BJ (cell line): ENCODE data around the gene PREP. TPM values are rescaled to one million over a fixed set of nuclear protein-coding genes. Genes with fewer than 3 reads are reported as not detected.

Experiments used
- CTCF ChIA-PET: fragments of 350-600 bp; formaldehyde crosslinking; extraction: SDS; loops from one replicate; lab custom pipeline; 2021; ENCODE audit warnings: antibody characterized with exemption, inconsistent platforms; lab: Yijun Ruan, JAX
- POLR2A ChIA-PET: fragments of 300-600 bp; sonication (Branson Sonifier 250); formaldehyde crosslinking; extraction: SDS; loops from one replicate; lab custom pipeline; 2021; ENCODE audit warnings: antibody characterized with exemption; lab: Charles Lee
- DNase-seq: peaks from one replicate; pipeline ENCODE4 v3.0.0-alpha.2; 2011; ENCODE audit warnings: low read depth
- H3K27me3 ChIP-seq: 2 replicates; pipeline ENCODE4 v1.6.0; 2011; ENCODE audit warnings: low read length; ENCODE audit not compliant: control insufficient read depth, insufficient read depth
- H3K36me3 ChIP-seq: 2 replicates; pipeline ENCODE4 v1.5.1; 2011; ENCODE audit warnings: low read length; ENCODE audit not compliant: control insufficient read depth, insufficient read depth
- H3K4me3 ChIP-seq: 2 replicates; pipeline ENCODE4 v1.5.1; 2011; ENCODE audit warnings: low read depth, mild to moderate bottlenecking, control low read depth, low read length
- polyA plus RNA-seq: library from polyadenylated mRNA; depleted of rRNA; stranded (reverse); fragments of >200 nt; gene quantifications from 2 replicates; pipeline ENCODE4 v1.2.3, GENCODE V29; 2011
- TF ChIP-seq, protein P1 (sequence below): IDR thresholded peaks from 2 replicates; pipeline ENCODE4 v1.5.1; 2011; ENCODE audit warnings: low read depth, mild to moderate bottlenecking, control low read depth, inconsistent platforms, low read length, moderate library complexity; ENCODE audit not compliant: insufficient read depth

Gene PREP
- polyA plus RNA-seq, 1 experiment, result 10.8 TPM

DNA sequence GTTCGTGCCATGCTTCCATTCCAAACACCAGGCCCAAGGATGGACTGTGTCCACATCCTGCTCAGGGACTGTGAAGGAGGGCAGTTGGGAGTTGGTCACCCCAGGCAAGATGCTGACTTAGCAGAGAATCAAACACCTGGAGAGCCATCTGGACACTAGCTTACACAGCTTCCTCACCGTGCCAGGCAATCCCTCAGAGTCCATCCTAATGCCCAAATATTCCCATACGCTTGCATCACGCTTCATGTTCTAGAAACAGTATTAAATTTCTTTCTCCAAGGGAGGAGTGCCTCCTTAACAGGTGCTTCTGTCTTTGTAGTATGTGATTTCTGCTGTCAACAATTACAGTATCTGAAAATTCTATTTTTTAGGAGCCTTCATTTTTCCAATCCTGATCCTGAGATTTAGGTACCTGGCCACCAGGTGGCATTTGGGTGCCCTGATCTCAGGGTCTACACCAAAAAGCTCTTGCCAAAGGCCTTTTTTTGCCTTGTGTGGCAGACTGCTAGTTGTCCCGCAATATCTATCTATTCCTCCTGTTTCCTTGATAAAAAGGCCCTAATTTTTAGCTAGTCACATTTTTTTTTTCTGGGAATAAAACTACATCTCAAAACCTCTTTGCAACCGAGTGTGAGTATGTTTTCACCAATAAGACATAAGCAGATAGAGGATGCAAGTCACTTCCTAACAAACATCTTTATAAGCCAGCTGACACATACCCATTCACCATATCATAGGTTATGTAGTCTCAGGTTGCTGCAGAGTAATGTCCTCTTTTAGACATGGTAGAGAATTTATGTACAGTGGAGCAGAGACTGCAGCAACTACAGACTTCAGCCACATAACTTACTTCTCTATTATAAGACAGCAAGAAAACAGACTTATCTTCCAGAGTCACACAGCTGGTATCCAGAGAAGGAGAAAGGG lies 85.0 kb downstream of the PREP start:
- ChIA-PET CTCF (interaction anchor here (0.7 to 1.3 kb wide), 6 partner anchors 8 to 372 kb away, joined by 3 to 5 read pairs (median 3); no protein-coding TSS in a partner anchor), POLR2A (no interaction called here)
- TF ChIP-seq, protein P1, sequence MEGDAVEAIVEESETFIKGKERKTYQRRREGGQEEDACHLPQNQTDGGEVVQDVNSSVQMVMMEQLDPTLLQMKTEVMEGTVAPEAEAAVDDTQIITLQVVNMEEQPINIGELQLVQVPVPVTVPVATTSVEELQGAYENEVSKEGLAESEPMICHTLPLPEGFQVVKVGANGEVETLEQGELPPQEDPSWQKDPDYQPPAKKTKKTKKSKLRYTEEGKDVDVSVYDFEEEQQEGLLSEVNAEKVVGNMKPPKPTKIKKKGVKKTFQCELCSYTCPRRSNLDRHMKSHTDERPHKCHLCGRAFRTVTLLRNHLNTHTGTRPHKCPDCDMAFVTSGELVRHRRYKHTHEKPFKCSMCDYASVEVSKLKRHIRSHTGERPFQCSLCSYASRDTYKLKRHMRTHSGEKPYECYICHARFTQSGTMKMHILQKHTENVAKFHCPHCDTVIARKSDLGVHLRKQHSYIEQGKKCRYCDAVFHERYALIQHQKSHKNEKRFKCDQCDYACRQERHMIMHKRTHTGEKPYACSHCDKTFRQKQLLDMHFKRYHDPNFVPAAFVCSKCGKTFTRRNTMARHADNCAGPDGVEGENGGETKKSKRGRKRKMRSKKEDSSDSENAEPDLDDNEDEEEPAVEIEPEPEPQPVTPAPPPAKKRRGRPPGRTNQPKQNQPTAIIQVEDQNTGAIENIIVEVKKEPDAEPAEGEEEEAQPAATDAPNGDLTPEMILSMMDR, result peak; percentile 28
- no peak overlapping the region for H3K4me3 ChIP-seq
- no peaks in the 10 kb centered on the region for H3K27me3 ChIP-seq
- H3K36me3 ChIP-seq, result no peaks in the 10 kb centered on the region
- no peak for DNase-seq

DNA sequence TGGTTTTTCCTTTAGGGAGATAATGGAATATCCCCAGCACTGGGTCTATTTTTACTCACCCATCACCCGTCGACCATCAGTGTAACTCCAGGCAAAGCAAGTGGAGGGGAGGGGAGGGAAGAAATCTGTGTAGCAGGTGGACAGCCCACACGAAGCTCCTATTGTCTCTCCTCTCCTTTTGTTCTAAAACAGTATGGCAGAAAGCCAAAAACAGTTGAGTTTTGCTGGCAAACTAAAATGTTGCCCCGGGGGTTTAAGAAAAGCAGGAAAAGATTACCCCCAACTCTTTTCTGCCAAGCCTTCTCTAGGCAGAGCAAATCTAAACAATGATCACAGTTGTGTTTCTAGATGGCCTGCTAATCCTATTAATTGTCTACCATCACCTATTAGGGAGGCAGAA lies 89.7 kb downstream of the PREP start:
- H3K27me3 ChIP-seq, result no peaks in the 10 kb centered on the region
- TF ChIP-seq, protein P1, result no peak
- DNase-seq, result no peak
- H3K36me3 ChIP-seq, result no peaks in the 10 kb centered on the region
- ChIA-PET POLR2A (no interaction called here), CTCF (interaction anchor here (0.6 kb wide), 1 partner anchor 10 kb away, joined by 4 read pairs; no protein-coding TSS in a partner anchor)
- no peak overlapping the region for H3K4me3 ChIP-seq

DNA sequence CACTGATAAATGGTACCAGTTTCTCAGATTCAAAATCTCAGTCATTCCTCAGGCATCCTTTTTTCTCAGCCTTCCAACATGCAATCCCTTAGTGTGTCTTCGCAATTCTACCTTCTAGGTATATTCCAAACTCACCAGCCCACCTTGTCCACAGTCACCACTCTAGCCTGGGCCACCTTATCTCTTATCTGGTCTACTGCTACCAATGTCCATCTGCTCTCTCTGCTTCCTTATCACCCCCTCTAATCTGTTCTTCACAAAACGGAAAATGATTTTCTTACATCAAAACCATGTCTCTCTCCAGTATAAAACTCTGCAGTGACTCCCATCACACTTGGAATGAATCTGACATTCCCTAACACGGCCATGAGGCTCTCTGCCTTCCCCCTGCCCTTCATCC lies 91.9 kb downstream of the PREP start:
- no peaks in the 10 kb centered on the region for H3K36me3 ChIP-seq
- ChIA-PET CTCF (no interaction called here), POLR2A (no interaction called here)
- DNase-seq, result no peak
- TF ChIP-seq, protein P1, result no peak
- no peaks in the 10 kb centered on the region for H3K27me3 ChIP-seq
- H3K4me3 ChIP-seq, result no peak overlapping the region

DNA sequence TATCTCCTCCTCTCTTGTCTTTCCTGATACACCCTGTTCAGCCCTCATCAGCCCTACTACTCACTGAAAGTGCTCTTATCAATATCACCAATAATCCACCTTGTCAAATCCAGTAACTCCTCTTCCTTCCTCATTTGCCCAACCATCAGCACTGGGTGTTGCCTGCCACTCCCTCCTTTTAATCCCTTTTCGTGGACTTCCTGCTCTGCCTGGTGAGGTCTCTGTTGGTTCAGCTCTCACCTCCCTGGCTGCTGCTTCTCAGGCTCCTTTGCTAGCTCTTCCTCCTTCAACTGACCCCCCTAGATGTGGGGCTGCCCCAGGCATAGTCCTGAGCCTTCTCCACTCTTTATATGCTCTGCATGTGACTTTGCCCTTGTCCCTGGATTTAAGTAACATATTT lies 92.5 kb downstream of the PREP start:
- no peaks in the 10 kb centered on the region for H3K36me3 ChIP-seq
- ChIA-PET CTCF (interaction anchor here (1.2 kb wide), 1 partner anchor 92 kb away, joined by 3 read pairs; the partner anchor contains the start of gene PREP), POLR2A (no interaction called here)
- TF ChIP-seq, protein P1, result no peak
- no peaks in the 10 kb centered on the region for H3K27me3 ChIP-seq
- no peak overlapping the region for H3K4me3 ChIP-seq
- DNase-seq, result no peak

DNA sequence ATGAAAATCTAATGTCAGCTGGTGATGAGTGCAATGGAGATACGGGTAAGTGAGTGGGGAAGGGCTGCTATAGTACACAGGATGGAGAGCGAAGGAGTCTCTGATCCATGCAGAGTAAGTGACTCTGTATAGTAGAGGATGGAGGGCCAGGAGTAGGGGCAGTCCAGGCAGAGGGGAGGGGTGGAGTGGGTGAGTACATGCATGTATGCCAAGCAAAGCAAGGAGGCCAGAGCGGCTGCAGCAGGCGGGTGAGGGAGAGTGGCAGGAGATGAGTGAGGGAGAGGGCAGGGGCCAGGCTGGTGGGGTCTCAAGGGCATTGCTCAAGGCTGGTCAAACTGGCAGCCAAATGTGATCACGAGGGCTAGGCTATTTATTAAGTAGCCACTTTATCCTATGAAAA lies 94.0 kb downstream of the PREP start:
- Histone ChIP-seq H3K4me3 (no peak overlapping the region), H3K27me3 (no peaks in the 10 kb centered on the region), H3K36me3 (no peaks in the 10 kb centered on the region)
- CTCF ChIA-PET, result no interaction called here
- DNase-seq, result no peak
- POLR2A ChIA-PET, result no interaction called here
- TF ChIP-seq, protein P1, result no peak
